Neural cell (in vitro differentiated cells): ENCODE measurements around the gene PRSS33. TPM values are rescaled to one million over a fixed set of nuclear protein-coding genes. Genes with fewer than 3 reads are reported as not detected.

Experiments
- H2AFZ ChIP-seq: fragments of 200-600, 300-800 bp; sonication (generic), shearing (Covaris generic); 2 replicates; pipeline ENCODE4 v1.6.0; 2014; ENCODE audit warnings: low read depth, mild to moderate bottlenecking, antibody characterized with exemption, low read length, moderate library complexity
- H3F3A ChIP-seq: fragments of 200-600 bp; shearing (Covaris generic); 2 replicates; pipeline ENCODE4 v1.6.1; 2016; ENCODE audit warnings: mild to moderate bottlenecking, moderate library complexity, mixed read lengths, antibody characterized with exemption, low read length; ENCODE audit not compliant: insufficient read depth, poor library complexity, severe bottlenecking
- H3K27ac ChIP-seq: fragments of 200-600, 300-800 bp; sonication (generic), shearing (Covaris generic); 2 replicates; pipeline ENCODE4 v1.5.1; 2014; ENCODE audit warnings: mild to moderate bottlenecking, low read length, moderate library complexity
- H3K27me3 ChIP-seq: fragments of 300-800, 200-600 bp; sonication (generic), shearing (Covaris generic); 2 replicates; pipeline ENCODE4 v1.6.0; 2014; ENCODE audit warnings: mild to moderate bottlenecking, low read depth, low read length, moderate library complexity; ENCODE audit not compliant: insufficient read depth
- H3K36me3 ChIP-seq: fragments of 300-800, 200-600 bp; sonication (generic), shearing (Covaris generic); 2 replicates; pipeline ENCODE4 v1.5.1; 2014; ENCODE audit warnings: mild to moderate bottlenecking, antibody characterized with exemption, low read length, moderate library complexity; ENCODE audit not compliant: insufficient read depth
- H3K4me2 ChIP-seq: fragments of 300-800, 200-600 bp; sonication (generic), shearing (Covaris generic); 2 replicates; pipeline ENCODE4 v1.6.0; 2014; ENCODE audit warnings: mild to moderate bottlenecking, low read length
- H3K4me3 ChIP-seq: fragments of 300-800, 200-600 bp; sonication (generic), shearing (Covaris generic); 2 replicates; pipeline ENCODE4 v1.5.1; 2014; ENCODE audit warnings: mild to moderate bottlenecking, low read length, moderate library complexity
- H3K79me2 ChIP-seq: fragments of 200-600 bp; shearing (Covaris generic); replicated peaks from 2 replicates; pipeline ENCODE4 v1.6.0; 2014; ENCODE audit warnings: mild to moderate bottlenecking, low read length, moderate library complexity; ENCODE audit not compliant: insufficient read depth
- H3K9ac ChIP-seq: fragments of 300-800, 200-600 bp; sonication (generic), shearing (Covaris generic); 2 replicates; pipeline ENCODE4 v1.6.1; 2016; ENCODE audit warnings: mild to moderate bottlenecking, low read length, mixed read lengths
- H3K9me2 ChIP-seq: fragments of 200-600 bp; shearing (Covaris generic); 2 replicates; pipeline ENCODE4 v1.6.1; 2016; ENCODE audit warnings: mild to moderate bottlenecking, low read length, mixed read lengths; ENCODE audit not compliant: insufficient read depth
- H3K9me3 ChIP-seq: fragments of 200-600, 300-800 bp; sonication (generic), shearing (Covaris generic); 2 replicates; pipeline ENCODE4 v1.6.1; 2016; ENCODE audit warnings: mild to moderate bottlenecking, mixed run types, low read length, moderate library complexity, mixed read lengths
- H4K20me1 ChIP-seq: fragments of 200-600 bp; shearing (Covaris generic); 2 replicates; pipeline ENCODE4 v1.6.1; 2016; ENCODE audit warnings: mild to moderate bottlenecking, mixed run types; ENCODE audit not compliant: insufficient read depth
- EP300 ChIP-seq: fragments of 450-650 bp; conservative IDR thresholded peaks from 2 replicates; pipeline ENCODE4 v1.6.1; 2014; ENCODE audit warnings: antibody characterized with exemption, mild to moderate bottlenecking, moderate library complexity; ENCODE audit not compliant: poor library complexity, severe bottlenecking
- EZH2 ChIP-seq: fragments of 200-600, 300-800 bp; shearing (Covaris generic), sonication (generic); IDR thresholded peaks from 2 replicates; pipeline ENCODE4 v1.6.1; 2014; ENCODE audit warnings: antibody characterized with exemption, low read length, borderline replicate concordance, mild to moderate bottlenecking; ENCODE audit not compliant: insufficient read depth, poor library complexity, severe bottlenecking
- MXI1 ChIP-seq: fragments of 450-650 bp; conservative IDR thresholded peaks from 2 replicates; pipeline ENCODE4 v1.6.1; 2014; ENCODE audit warnings: antibody characterized with exemption, mild to moderate bottlenecking; ENCODE audit not compliant: poor library complexity, severe bottlenecking
- POLR2AphosphoS5 ChIP-seq: IDR thresholded peaks from 2 replicates; pipeline ENCODE4 v1.6.1; 2012
- RAD21 ChIP-seq: fragments of 450-650 bp; conservative IDR thresholded peaks from 2 replicates; pipeline ENCODE4 v1.6.1; 2014; ENCODE audit warnings: antibody characterized with exemption, mild to moderate bottlenecking, moderate library complexity
- SMC3 ChIP-seq: fragments of 450-650 bp; conservative IDR thresholded peaks from 2 replicates; pipeline ENCODE4 v1.6.1; 2014; ENCODE audit warnings: antibody characterized with exemption, mild to moderate bottlenecking, moderate library complexity; ENCODE audit not compliant: poor library complexity
- TAF1 ChIP-seq: IDR thresholded peaks from 2 replicates; pipeline ENCODE4 v1.6.1; 2012; ENCODE audit warnings: low read depth
- polyA plus RNA-seq: library from polyadenylated mRNA; depleted of rRNA; stranded (reverse); fragments of >200 nt; gene quantifications from 2 replicates; pipeline ENCODE4 v1.2.3, GENCODE V29; 2014
- TF ChIP-seq, protein P1 (sequence below): fragments of 450-650 bp; IDR thresholded peaks from 2 replicates; pipeline ENCODE4 v1.5.1; 2014; ENCODE audit warnings: antibody characterized with exemption, mild to moderate bottlenecking, moderate library complexity; ENCODE audit not compliant: poor library complexity, severe bottlenecking
- TF ChIP-seq, protein P2 (sequence below): IDR thresholded peaks from 2 replicates; pipeline ENCODE4 v1.6.1; 2012; ENCODE audit warnings: borderline replicate concordance

PRSS33 gene
- polyA plus RNA-seq, 1 donor from 2014 or later = not detected

DNA sequence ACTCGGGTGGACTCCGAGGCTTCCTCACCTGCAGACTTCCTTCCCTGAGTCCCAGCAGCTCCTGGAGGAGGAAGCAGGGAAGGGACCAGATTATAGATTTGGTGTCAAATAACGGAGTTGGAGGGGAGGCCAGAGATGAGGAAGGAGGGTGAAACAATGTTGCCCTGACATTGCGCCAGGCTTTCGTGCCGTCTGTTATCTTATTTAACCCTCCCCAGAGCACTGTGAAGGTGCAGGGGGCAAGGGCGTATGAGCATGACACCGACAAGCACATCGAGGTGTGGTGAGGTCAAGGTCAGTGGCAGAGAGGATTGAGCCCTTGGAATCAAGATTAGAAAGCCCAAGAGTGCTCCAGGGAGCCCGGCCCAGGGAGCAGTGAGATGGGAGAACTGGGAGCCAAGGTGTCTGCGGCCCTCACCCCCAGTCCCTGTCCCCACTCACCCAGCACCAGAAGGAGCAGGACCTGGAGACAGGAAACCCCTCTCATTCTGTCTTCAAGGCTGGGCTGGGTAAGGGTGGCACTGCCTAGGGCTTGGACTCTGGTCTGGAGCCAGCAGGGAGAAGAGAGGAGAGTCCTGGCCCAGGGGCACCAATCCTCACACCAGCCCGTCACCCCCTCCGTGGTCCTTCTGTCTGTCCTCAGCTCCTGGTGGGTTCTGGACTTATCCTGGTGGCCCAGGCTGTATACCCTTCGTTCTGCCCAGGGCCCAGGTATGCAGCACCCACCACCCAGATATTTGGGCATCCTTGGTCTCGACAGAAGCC, 1.1 kb downstream of the PRSS33 start:
- H3F3A ChIP-seq = no peaks in the 10 kb centered on the region
- no peaks in the 10 kb centered on the region for H3K27me3 ChIP-seq

DNA sequence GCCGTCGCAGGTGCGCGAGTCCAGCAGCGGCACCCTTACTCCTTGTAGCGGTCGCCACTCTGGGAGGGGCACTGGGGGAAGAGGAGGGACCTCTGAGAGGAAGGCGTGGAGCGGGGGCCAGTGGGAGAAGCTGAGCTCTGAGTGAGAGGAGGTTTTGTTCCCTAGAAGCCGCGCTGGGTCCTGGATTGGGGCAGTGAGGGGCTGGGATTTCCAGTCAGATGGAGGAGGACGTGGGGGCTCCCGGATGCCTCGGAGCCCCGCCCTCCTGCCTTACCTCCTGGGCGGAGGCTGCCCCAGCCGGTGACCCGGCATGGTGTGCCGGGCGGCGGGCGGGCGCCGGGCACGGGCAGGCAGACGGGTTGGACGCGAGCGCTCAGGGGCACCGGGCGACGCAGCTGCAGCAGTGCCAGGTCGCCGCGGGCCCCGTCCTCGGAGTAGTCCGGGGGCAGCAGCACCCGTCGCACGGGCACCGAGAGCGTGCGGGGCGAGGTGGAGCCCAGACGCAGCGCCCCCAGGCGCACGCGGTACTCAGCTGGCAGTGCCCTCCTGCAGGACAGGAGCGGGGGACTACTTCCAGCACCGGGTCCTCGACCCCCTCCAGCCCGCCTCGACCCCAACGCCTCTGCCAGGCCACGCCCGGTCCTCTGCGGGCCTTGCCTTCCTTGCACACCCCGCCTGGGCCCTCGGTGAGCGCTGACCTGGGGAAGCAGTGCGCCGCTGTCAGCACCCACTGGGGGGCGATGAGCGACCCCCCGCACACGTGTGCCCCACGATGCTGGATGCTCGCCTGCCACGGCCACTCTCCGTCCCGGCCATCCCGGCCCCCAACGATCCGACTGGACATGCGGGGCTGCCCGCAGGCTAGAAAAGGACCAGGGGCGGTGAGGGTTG, 2.0 kb downstream of the PRSS33 start:
- H3F3A ChIP-seq = no peaks in the 10 kb centered on the region
- H3K27ac ChIP-seq = no peak overlapping the region
- H3K9me3 ChIP-seq = no peaks in the 10 kb centered on the region
- no peaks in the 10 kb centered on the region for H4K20me1 ChIP-seq
- no peaks in the 10 kb centered on the region for H3K79me2 ChIP-seq
- H3K9me2 ChIP-seq = no peaks in the 10 kb centered on the region
- no peaks in the 10 kb centered on the region for H3K27me3 ChIP-seq
- H3K9ac ChIP-seq = no peak overlapping the region
- H3K4me3 ChIP-seq = no peak overlapping the region
- no peak overlapping the region for H3K4me2 ChIP-seq
- no peak overlapping the region for H2AFZ ChIP-seq
- no peaks in the 10 kb centered on the region for H3K36me3 ChIP-seq
- TF ChIP-seq TAF1 = no peak
- TF ChIP-seq, protein P1, sequence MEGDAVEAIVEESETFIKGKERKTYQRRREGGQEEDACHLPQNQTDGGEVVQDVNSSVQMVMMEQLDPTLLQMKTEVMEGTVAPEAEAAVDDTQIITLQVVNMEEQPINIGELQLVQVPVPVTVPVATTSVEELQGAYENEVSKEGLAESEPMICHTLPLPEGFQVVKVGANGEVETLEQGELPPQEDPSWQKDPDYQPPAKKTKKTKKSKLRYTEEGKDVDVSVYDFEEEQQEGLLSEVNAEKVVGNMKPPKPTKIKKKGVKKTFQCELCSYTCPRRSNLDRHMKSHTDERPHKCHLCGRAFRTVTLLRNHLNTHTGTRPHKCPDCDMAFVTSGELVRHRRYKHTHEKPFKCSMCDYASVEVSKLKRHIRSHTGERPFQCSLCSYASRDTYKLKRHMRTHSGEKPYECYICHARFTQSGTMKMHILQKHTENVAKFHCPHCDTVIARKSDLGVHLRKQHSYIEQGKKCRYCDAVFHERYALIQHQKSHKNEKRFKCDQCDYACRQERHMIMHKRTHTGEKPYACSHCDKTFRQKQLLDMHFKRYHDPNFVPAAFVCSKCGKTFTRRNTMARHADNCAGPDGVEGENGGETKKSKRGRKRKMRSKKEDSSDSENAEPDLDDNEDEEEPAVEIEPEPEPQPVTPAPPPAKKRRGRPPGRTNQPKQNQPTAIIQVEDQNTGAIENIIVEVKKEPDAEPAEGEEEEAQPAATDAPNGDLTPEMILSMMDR = no peak
- TF ChIP-seq, protein P2, sequence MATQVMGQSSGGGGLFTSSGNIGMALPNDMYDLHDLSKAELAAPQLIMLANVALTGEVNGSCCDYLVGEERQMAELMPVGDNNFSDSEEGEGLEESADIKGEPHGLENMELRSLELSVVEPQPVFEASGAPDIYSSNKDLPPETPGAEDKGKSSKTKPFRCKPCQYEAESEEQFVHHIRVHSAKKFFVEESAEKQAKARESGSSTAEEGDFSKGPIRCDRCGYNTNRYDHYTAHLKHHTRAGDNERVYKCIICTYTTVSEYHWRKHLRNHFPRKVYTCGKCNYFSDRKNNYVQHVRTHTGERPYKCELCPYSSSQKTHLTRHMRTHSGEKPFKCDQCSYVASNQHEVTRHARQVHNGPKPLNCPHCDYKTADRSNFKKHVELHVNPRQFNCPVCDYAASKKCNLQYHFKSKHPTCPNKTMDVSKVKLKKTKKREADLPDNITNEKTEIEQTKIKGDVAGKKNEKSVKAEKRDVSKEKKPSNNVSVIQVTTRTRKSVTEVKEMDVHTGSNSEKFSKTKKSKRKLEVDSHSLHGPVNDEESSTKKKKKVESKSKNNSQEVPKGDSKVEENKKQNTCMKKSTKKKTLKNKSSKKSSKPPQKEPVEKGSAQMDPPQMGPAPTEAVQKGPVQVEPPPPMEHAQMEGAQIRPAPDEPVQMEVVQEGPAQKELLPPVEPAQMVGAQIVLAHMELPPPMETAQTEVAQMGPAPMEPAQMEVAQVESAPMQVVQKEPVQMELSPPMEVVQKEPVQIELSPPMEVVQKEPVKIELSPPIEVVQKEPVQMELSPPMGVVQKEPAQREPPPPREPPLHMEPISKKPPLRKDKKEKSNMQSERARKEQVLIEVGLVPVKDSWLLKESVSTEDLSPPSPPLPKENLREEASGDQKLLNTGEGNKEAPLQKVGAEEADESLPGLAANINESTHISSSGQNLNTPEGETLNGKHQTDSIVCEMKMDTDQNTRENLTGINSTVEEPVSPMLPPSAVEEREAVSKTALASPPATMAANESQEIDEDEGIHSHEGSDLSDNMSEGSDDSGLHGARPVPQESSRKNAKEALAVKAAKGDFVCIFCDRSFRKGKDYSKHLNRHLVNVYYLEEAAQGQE = no peak
- no peak for TF ChIP-seq POLR2AphosphoS5
- no peak for TF ChIP-seq SMC3
- no peak for TF ChIP-seq EZH2
- no peak for TF ChIP-seq RAD21

More for the DNA sequence above, 1.1 kb downstream of the PRSS33 start:
- Histone ChIP-seq H3K9me2 (no peaks in the 10 kb centered on the region), H2AFZ (no peak overlapping the region), H3K79me2 (no peaks in the 10 kb centered on the region), H3K36me3 (no peaks in the 10 kb centered on the region), H3K9ac (no peak overlapping the region), H3K27ac (no peak overlapping the region), H4K20me1 (no peaks in the 10 kb centered on the region), H3K4me3 (no peak overlapping the region), H3K9me3 (no peaks in the 10 kb centered on the region), H3K4me2 (no peak overlapping the region)
- TF ChIP-seq RAD21 = no peak
- no peak for TF ChIP-seq POLR2AphosphoS5
- no peak for TF ChIP-seq TAF1
- TF ChIP-seq, protein P1 = no peak
- TF ChIP-seq EZH2 = no peak
- TF ChIP-seq EP300 = no peak
- no peak for TF ChIP-seq MXI1
- TF ChIP-seq, protein P2 = no peak
- no peak for TF ChIP-seq SMC3
